MCF 10A (cell line): ENCODE data around the gene EGLN2. TPM values are rescaled to one million over a fixed set of nuclear protein-coding genes. Genes with fewer than 3 reads are reported as not detected.

Experiments used
- BruUV-seq: library from RNA; stranded (reverse); fragments of 400-500 nt; replicated peaks from 2 replicates; lab custom pipeline; 2021; lab: Mats Ljungman, UMichigan
- CTCF ChIA-PET: fragments of 300-600 bp; sonication (Branson Sonifier 250); formaldehyde crosslinking; extraction: SDS; loops from one replicate; lab custom pipeline; 2021; ENCODE audit warnings: antibody characterized with exemption, inconsistent platforms; lab: Yijun Ruan, JAX
- POLR2A ChIA-PET: fragments of 300-600, 350-650 bp; sonication (Branson Sonifier 250); formaldehyde crosslinking; extraction: SDS; loops from one replicate; lab custom pipeline; 2020; ENCODE audit warnings: antibody characterized with exemption, inconsistent platforms; lab: Yijun Ruan, JAX
- DNase-seq: peaks from one replicate; pipeline ENCODE4 v3.0.0-alpha.2; 2018; ENCODE audit not compliant: unreplicated experiment
- H3K27ac Mint-ChIP-seq: one replicate; pipeline ENCODE4 v1.8.0; 2022; ENCODE audit warnings: mild to moderate bottlenecking, low read depth, mixed read lengths; ENCODE audit not compliant: unreplicated experiment
- H3K27me3 Mint-ChIP-seq: one replicate; pipeline ENCODE4 v1.8.0; 2022; ENCODE audit warnings: mixed read lengths; ENCODE audit not compliant: insufficient read depth, unreplicated experiment
- H3K36me3 Mint-ChIP-seq: one replicate; pipeline ENCODE4 v1.8.0; 2022; ENCODE audit warnings: mild to moderate bottlenecking, moderate library complexity, mixed read lengths; ENCODE audit not compliant: insufficient read depth, unreplicated experiment
- H3K4me1 Mint-ChIP-seq: one replicate; pipeline ENCODE4 v1.8.0; 2022; ENCODE audit warnings: mixed read lengths; ENCODE audit not compliant: insufficient read depth, unreplicated experiment
- H3K4me3 Mint-ChIP-seq: one replicate; pipeline ENCODE4 v1.8.0; 2022; ENCODE audit warnings: mild to moderate bottlenecking, moderate library complexity, mixed read lengths; ENCODE audit not compliant: unreplicated experiment
- H3K9me3 Mint-ChIP-seq: one replicate; pipeline ENCODE4 v1.8.0; 2022; ENCODE audit warnings: mixed read lengths; ENCODE audit not compliant: unreplicated experiment
- intact Hi-C: fragments of 100-400 bp; cut with micrococcal nuclease; formaldehyde crosslinking; loops from 2 replicates; pipeline ENCODE4 v1.14.1; 2022
- total RNA-seq: library from RNA; stranded (reverse); gene quantifications from 2 replicates; pipeline ENCODE4 v1.2.3, GENCODE V29; 2022
- TF ChIP-seq, protein P1 (sequence below): fragments of 200-600 bp; IDR thresholded peaks from one replicate; pipeline ENCODE4 v1.8.0; 2022; ENCODE audit warnings: antibody characterized with exemption, mild to moderate bottlenecking; ENCODE audit not compliant: unreplicated experiment

EGLN2 gene
- total RNA-seq, 1 experiment from 2014 or later: 55.6 TPM

DNA sequence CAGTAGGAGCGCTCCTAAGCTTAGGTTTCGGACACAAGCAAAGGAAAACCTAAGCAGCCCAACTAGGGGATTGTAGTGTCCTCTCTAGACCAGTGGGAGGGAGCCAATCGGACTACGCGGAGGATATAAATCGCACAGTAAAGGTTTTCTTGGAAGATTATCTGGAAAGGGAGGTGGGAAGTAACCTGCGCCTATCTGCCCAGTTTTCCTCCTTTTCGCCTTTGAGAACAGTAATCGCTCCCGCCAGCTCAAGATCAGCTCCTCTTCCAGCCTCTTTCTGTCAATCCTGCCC is 21.4 kb upstream of the EGLN2 start:
- intact Hi-C loops: no loop called here
- no peak for DNase-seq
- Mint-ChIP-seq H3K36me3 (no peaks in the 10 kb centered on the region), H3K4me1 (peaks cover 25% of the 10 kb centered on the region), H3K27me3 (no peaks in the 10 kb centered on the region), H3K9me3 (no peaks in the 10 kb centered on the region), H3K4me3 (peak overlapping the region; percentile 83), H3K27ac (peak overlapping the region; percentile 86)
- ChIA-PET CTCF (interaction anchor here (0.6 to 2.1 kb wide), 4 partner anchors 10 to 632 kb away, joined by 3 to 6 read pairs (median 4); partner anchors contain the start of gene EGLN2), POLR2A (interaction anchor here (0.6 to 4.4 kb wide), 26 partner anchors 9 to 486 kb away, joined by 3 to 55 read pairs (median 5); partner anchors contain the start of genes ACTMAP, AXL, COQ8B and EGLN2)
- BruUV-seq: no TSS peak
- TF ChIP-seq, protein P1, sequence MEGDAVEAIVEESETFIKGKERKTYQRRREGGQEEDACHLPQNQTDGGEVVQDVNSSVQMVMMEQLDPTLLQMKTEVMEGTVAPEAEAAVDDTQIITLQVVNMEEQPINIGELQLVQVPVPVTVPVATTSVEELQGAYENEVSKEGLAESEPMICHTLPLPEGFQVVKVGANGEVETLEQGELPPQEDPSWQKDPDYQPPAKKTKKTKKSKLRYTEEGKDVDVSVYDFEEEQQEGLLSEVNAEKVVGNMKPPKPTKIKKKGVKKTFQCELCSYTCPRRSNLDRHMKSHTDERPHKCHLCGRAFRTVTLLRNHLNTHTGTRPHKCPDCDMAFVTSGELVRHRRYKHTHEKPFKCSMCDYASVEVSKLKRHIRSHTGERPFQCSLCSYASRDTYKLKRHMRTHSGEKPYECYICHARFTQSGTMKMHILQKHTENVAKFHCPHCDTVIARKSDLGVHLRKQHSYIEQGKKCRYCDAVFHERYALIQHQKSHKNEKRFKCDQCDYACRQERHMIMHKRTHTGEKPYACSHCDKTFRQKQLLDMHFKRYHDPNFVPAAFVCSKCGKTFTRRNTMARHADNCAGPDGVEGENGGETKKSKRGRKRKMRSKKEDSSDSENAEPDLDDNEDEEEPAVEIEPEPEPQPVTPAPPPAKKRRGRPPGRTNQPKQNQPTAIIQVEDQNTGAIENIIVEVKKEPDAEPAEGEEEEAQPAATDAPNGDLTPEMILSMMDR: no peak

DNA sequence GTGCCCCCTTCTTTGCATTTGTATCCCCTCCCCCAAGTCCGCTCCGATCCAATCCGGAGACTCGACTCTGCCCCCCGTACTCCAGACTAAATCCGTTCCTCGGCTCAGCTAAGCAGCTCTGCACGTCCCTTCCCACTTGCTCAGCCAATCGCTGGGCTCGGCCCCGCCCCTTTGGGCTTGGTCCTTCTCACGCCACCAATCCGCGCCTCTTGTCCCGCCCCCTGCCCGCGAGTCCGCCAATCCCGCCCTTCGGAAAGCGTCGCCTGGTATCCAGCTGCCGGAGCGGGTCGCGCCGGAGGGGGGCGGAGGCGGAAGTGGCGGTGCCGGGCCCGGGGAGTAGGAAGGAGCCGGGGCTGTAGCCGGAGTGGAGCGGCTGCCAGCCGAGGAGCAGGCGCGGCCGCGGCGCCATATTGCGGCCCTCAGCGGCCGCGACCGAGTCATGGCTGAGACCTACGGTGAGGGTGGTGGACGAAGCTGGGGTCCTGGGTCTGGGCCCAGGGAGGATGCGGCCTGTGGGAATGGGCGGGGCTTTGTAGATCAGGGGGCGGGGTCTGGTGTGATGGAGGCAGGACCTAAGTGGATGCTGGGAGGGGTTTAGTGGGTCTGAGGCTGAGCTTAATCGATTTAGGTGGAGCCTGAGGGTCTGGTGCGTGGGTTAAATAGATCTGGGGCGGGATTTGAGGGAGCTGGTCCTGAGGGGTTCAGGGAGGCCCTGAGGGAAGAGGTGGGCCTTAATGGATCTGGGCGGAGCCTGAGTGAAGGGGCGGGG is 20.9 kb upstream of the EGLN2 start, which contains the start of gene RAB4B:
Gene RAB4B (plus strand): TSS at position 311 of the 769 bp plus-strand sequence. CDS start 129 bp downstream, at position 440.
- intact Hi-C loops: no loop called here
- Mint-ChIP-seq H3K27me3 (no peaks in the 10 kb centered on the region), H3K4me3 (peak within 1 kb of the TSS; percentile 83), H3K36me3 (peaks cover 2% of the 10 kb centered on the region), H3K27ac (peak within 1 kb of the TSS; percentile 86), H3K4me1 (peaks cover 25% of the 10 kb centered on the region), H3K9me3 (no peaks in the 10 kb centered on the region)
- TF ChIP-seq, protein P1: no peak
- BruUV-seq: no TSS peak
- POLR2A ChIA-PET: interaction anchor here (0.6 to 4.4 kb wide), 30 partner anchors 9 to 486 kb away, joined by 3 to 55 read pairs (median 4); partner anchors contain the start of genes ACTMAP, AXL, C19orf47 and COQ8B
- DNase-seq: peak; percentile 100
- CTCF ChIA-PET: interaction anchor here (0.6 to 2.1 kb wide), 10 partner anchors 9 to 633 kb away, joined by 3 to 6 read pairs (median 4); partner anchors contain the start of genes EGLN2 and MAP3K10

DNA sequence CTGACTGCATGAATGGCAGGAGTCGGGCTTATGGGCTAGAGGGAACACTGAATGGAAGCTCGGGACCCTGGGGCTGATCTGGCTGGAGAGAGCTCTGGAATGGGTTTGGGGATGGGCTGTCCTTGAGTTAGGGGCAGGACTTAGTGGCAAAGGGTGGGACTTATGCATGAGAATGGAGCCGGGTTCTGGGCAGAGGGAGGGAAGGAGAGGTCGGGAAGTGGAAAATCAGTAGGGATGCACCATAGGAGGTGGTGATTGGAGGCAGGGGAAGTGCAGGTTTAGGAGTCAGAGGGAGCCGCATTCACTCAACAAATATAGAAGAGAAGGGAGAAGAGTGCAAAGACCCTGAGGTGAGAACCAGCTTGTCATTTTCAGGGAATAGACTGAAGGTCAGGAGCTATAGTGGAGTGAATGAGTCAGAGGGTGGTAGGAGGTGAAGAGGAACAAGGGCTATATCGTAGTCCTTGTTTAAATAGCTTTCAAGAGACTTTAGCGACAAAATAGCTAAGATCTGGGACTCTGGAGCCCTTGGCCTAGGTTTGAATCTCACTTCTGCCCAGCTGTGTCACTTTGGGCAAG is 20.2 kb upstream of the EGLN2 start:
- Mint-ChIP-seq H3K9me3 (no peaks in the 10 kb centered on the region), H3K27me3 (no peaks in the 10 kb centered on the region), H3K27ac (peak overlapping the region; percentile 86), H3K36me3 (peaks cover 7% of the 10 kb centered on the region), H3K4me1 (peaks cover 25% of the 10 kb centered on the region), H3K4me3 (peak overlapping the region; percentile 83)
- no TSS peak for BruUV-seq
- TF ChIP-seq, protein P1: no peak
- ChIA-PET CTCF (interaction anchor here (0.6 to 2.1 kb wide), 7 partner anchors 14 to 587 kb away, joined by 3 to 5 read pairs (median 4); partner anchors contain the start of genes EGLN2 and MAP3K10), POLR2A (interaction anchor here (0.6 to 4.4 kb wide), 23 partner anchors 8 to 485 kb away, joined by 3 to 55 read pairs (median 5); partner anchors contain the start of genes ACTMAP, C19orf47, COQ8B and EGLN2)
- no peak for DNase-seq
- intact Hi-C loops: no loop called here

DNA sequence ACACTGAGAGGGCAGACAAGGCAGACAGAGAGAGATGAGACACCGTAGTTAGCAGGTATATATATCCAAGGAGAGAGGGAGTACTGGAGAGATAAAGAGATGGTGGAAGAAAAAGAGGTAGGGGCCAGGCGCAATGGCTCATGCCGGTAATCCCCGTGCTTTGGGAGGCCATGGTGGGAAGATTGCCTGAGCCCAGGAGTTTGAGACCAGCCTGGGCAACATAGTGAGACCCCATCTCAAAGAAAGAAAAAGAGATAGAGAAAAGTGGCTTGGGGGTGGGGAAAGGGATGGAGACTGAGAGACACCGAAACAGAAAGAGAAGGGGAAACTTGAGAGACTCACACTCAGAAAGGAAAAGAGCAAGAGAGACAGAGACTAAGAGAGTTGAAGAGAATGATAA is 18.4 kb upstream of the EGLN2 start:
- Mint-ChIP-seq H3K27me3 (no peaks in the 10 kb centered on the region), H3K9me3 (no peaks in the 10 kb centered on the region), H3K4me3 (no peak overlapping the region), H3K36me3 (peaks cover 7% of the 10 kb centered on the region), H3K4me1 (peaks cover 25% of the 10 kb centered on the region), H3K27ac (peak overlapping the region; percentile 61)
- DNase-seq: no peak
- intact Hi-C loops: no loop called here
- BruUV-seq: no TSS peak
- POLR2A ChIA-PET: interaction anchor here (0.8 kb wide), 1 partner anchor 18 kb away, joined by 3 read pairs; no protein-coding TSS in a partner anchor
- CTCF ChIA-PET: no interaction called here
- TF ChIP-seq, protein P1: no peak
